RWPE2 (cell line): Measurements from ENCODE around the gene SUN2.

Source experiments
- ATAC-seq: fragments of 200-7000 bp; cut with Tn5 transposase; 3 replicates; pipeline ENCODE4 v1.9.1; 2021; ENCODE audit warnings: low read depth
- DNase-seq: peaks from one replicate; pipeline ENCODE4 v3.0.0-alpha.2; 2020; ENCODE audit warnings: low spot score
- H3K27ac ChIP-seq: fragments of 450-650 bp; 2 replicates; pipeline ENCODE4 v1.5.1; 2017; ENCODE audit warnings: mild to moderate bottlenecking; ENCODE audit not compliant: poor library complexity, severe bottlenecking
- H3K27me3 ChIP-seq: fragments of 250-450 bp; sonication (Bioruptor Pico); 2 replicates; pipeline ENCODE4 v1.5.1; 2021; ENCODE audit warnings: mild to moderate bottlenecking, moderate library complexity; ENCODE audit not compliant: insufficient read depth, poor library complexity, severe bottlenecking
- H3K36me3 ChIP-seq: fragments of 250-450 bp; sonication (Bioruptor Pico); 2 replicates; pipeline ENCODE4 v1.5.1; 2020; ENCODE audit warnings: low read depth, mild to moderate bottlenecking, moderate library complexity
- H3K4me1 ChIP-seq: fragments of 250-450 bp; sonication (Bioruptor Pico); 2 replicates; pipeline ENCODE4 v1.5.1; 2021; ENCODE audit warnings: mild to moderate bottlenecking, moderate library complexity; ENCODE audit not compliant: insufficient read depth, poor library complexity, severe bottlenecking
- H3K4me3 ChIP-seq: fragments of 250-450 bp; sonication (Bioruptor Pico); 2 replicates; pipeline ENCODE4 v1.5.1; 2021; ENCODE audit warnings: mild to moderate bottlenecking, moderate library complexity; ENCODE audit not compliant: severe bottlenecking
- H3K9me3 ChIP-seq: fragments of 250-450 bp; sonication (Bioruptor Pico); 2 replicates; pipeline ENCODE4 v1.5.1; 2021; ENCODE audit warnings: mild to moderate bottlenecking, moderate library complexity; ENCODE audit not compliant: severe bottlenecking
- TF ChIP-seq, protein P1 (sequence below): fragments of 450-650 bp; IDR thresholded peaks from one replicate; pipeline ENCODE4 v1.5.1; 2017; ENCODE audit warnings: mild to moderate bottlenecking, moderate library complexity; ENCODE audit not compliant: poor library complexity, severe bottlenecking

The SUN2 gene

DNA sequence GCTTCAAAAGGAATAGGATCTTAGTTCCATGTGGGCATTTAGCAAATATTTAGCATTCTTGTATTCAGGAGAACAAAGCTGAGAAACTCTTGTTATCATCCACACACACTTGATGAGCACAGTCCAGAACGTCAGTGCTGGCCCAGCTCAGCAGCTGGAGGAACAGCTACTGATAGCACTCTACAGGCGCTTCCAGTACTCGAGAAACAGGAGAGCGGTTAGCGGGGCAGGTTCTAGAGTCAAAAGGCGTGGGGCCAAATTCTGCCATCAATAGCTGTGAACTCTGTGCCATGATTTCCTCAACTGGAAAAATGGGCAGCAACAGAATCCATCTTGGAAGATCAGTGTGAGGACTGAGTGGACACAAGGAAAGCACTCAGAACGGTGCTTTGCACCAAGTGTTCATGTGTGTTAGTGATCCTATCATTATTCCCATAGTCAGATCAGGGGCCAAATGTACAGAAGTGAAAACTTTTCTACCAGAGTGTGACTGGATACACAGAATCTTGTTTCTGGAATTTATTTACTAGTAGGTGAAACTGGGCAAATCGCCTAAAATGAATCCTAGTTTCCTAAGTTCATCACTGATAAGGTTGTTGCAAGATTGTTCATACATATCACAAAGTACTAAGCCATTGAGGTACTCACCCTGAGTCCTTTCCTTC lies 58.2 kb downstream of the SUN2 start:
- Histone ChIP-seq H3K4me1 (peaks cover 29% of the 10 kb centered on the region), H3K27ac (peak overlapping the region; percentile 75), H3K36me3 (peaks cover 51% of the 10 kb centered on the region), H3K9me3 (no peaks in the 10 kb centered on the region), H3K4me3 (no peak overlapping the region), H3K27me3 (no peaks in the 10 kb centered on the region)
- TF ChIP-seq, protein P1, sequence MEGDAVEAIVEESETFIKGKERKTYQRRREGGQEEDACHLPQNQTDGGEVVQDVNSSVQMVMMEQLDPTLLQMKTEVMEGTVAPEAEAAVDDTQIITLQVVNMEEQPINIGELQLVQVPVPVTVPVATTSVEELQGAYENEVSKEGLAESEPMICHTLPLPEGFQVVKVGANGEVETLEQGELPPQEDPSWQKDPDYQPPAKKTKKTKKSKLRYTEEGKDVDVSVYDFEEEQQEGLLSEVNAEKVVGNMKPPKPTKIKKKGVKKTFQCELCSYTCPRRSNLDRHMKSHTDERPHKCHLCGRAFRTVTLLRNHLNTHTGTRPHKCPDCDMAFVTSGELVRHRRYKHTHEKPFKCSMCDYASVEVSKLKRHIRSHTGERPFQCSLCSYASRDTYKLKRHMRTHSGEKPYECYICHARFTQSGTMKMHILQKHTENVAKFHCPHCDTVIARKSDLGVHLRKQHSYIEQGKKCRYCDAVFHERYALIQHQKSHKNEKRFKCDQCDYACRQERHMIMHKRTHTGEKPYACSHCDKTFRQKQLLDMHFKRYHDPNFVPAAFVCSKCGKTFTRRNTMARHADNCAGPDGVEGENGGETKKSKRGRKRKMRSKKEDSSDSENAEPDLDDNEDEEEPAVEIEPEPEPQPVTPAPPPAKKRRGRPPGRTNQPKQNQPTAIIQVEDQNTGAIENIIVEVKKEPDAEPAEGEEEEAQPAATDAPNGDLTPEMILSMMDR: no peak
- DNase-seq (no peak), ATAC-seq (no peak)

- Histone ChIP-seq H3K27ac (peak overlapping the region; percentile 75), H3K4me3 (no peak overlapping the region)
- DNase-seq: no peak
Measured at GRCh38 chr22:38696606-38697424, 59.0 kb downstream of the SUN2 start.

DNA sequence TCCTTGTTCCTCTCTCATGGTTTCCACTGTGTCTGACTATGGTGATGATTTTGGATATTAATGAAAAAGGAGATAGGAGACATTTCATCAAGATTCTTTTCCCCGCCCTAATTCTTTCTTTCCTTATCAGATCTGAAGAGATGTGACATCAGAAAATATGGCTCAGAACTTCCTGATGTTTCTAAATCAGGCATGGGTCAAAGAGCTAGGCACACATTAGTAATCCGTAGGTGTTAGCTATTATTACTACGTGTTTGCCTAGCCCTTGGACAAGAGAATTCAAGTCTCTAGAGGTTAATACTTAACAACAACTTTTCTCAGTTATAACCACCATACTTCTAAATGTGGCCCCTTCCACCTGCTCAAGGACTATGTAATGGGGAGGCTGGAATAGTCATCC lies 60.9 kb downstream of the SUN2 start:
- Histone ChIP-seq H3K27me3 (no peaks in the 10 kb centered on the region), H3K9me3 (no peaks in the 10 kb centered on the region), H3K4me3 (no peak overlapping the region), H3K4me1 (peaks cover 29% of the 10 kb centered on the region), H3K27ac (peak overlapping the region; percentile 75), H3K36me3 (peaks cover 73% of the 10 kb centered on the region)
- TF ChIP-seq, protein P1: no peak
- DNase-seq: no peak
- ATAC-seq: no peak

More at GRCh38 chr22:38696606-38697424, 59.0 kb downstream of the SUN2 start:
- Histone ChIP-seq H3K36me3 (peaks cover 56% of the 10 kb centered on the region), H3K4me1 (peaks cover 29% of the 10 kb centered on the region), H3K27me3 (no peaks in the 10 kb centered on the region), H3K9me3 (no peaks in the 10 kb centered on the region)
- TF ChIP-seq, protein P1: no peak
- peak; percentile 77 for ATAC-seq

DNA sequence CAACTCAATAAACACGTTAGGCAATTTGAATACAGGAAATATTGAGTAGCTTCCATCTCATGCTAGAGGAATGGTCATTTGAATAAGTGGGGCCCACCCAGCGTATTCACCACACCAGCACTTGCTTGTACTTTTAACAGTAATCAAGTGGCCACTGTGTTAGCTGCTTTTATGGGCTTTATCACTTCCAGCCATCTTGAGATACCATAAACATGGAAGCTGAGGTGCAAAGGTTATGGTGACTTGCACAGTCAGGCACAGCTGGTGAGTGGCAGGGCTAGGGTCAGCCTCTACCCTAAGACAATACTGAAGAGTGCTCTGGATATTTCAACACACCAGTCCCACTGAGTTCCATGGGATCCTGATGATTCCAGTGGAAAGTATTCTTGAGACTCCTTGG lies 61.7 kb downstream of the SUN2 start:
- ATAC-seq (no peak), DNase-seq (no peak)
- Histone ChIP-seq H3K36me3 (peaks cover 80% of the 10 kb centered on the region), H3K27ac (no peak overlapping the region), H3K9me3 (no peaks in the 10 kb centered on the region), H3K4me3 (no peak overlapping the region), H3K4me1 (peaks cover 29% of the 10 kb centered on the region), H3K27me3 (no peaks in the 10 kb centered on the region)
- TF ChIP-seq, protein P1: no peak
